ENCODE measurements around the gene UBL4A. TPM values are rescaled to one million over a fixed set of nuclear protein-coding genes. Genes with fewer than 3 reads are reported as not detected.

UBL4A gene
- total and polyA plus RNA-seq, 7 donors, result 38.3 to 118 (median 64.4) TPM

DNA sequence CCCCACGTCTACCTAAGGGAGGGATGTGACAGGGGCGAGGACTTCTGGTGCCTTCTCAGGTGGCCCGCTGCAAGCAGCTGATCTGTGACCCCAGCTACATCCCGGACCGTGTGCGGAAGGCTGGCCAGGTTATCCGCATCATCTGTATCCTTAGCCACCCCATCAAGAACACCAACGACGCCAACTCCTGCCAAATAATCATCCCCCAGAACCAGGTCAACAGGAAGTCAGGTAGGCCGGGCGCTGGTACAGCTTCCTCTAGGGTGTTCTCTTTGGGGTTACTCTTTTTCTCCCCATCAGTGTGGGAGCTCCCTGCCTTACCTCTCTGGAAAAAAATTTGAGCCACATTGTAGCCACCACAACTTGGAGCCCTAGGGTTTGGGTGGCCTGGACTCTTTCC is 44.9 kb downstream of the UBL4A start:
- intact Hi-C loops (cut with DNase I), result no loop called here
- 86 to 88% (median 88%) methylated on average over 9 to 11 of the region's 11 CpGs for WGBS, 3 donors
- Histone ChIP-seq H3K36me3 (ENCODE audit: insufficient read depth in 1 of 2, low read depth in 1 of 2) (peaks cover 2 to 32% of the 10 kb centered on the region in 2 donors), H3K4me1 (peaks cover 10% of the 10 kb centered on the region), H3K9me3 (no peaks in the 10 kb centered on the region), H3K4me3 (no peak overlapping the region), H3K27me3 (ENCODE audit: insufficient read depth in 3 of 3, low read length in 2 of 3) (no peaks in the 10 kb centered on the region), H3K27ac (no peak overlapping the region)
- no peak for ATAC-seq
- DNase-seq, result no peak
- TF ChIP-seq CTCF (IDR thresholded peaks at IDR 0.05), result no peak

GRCh38 chrX:154440623-154441357 is 45.6 kb downstream of the UBL4A start:
- intact Hi-C loops (cut with DNase I), result no loop called here

GRCh38 chrX:154439841-154440240 is 46.6 kb downstream of the UBL4A start:
- H3K27me3 ChIP-seq (ENCODE audit: insufficient read depth in 3 of 3, low read length in 2 of 3), result no peaks in the 10 kb centered on the region
- H3K36me3 ChIP-seq (ENCODE audit: insufficient read depth in 1 of 2, low read depth in 1 of 2), result peaks cover 2 to 25% of the 10 kb centered on the region in 2 donors
- intact Hi-C loops (cut with DNase I), result no loop called here
- H3K4me3 ChIP-seq, result no peak overlapping the region
- H3K9me3 ChIP-seq, result no peaks in the 10 kb centered on the region
- H3K4me1 ChIP-seq, result peaks cover 2% of the 10 kb centered on the region
- TF ChIP-seq CTCF (IDR thresholded peaks at IDR 0.05), result no peak
- 92 to 94% (median 92%) methylated on average over 12 to 18 of the region's 18 CpGs for WGBS, 3 donors
- no peak overlapping the region for H3K27ac ChIP-seq
- DNase-seq (no peak), ATAC-seq (no peak)

More at GRCh38 chrX:154440623-154441357, 45.6 kb downstream of the UBL4A start:
- no peak for TF ChIP-seq CTCF (IDR thresholded peaks at IDR 0.05)
- 83 to 86% (median 84%) methylated on average over 15 to 17 of the region's 17 CpGs for WGBS, 3 donors
- no peak overlapping the region for H3K27ac ChIP-seq
- H3K4me1 ChIP-seq, result peaks cover 10% of the 10 kb centered on the region
- no peak for DNase-seq
- peaks cover 2 to 25% of the 10 kb centered on the region in 2 donors for H3K36me3 ChIP-seq (ENCODE audit: insufficient read depth in 1 of 2, low read depth in 1 of 2)
- no peak for ATAC-seq
- H3K9me3 ChIP-seq, result no peaks in the 10 kb centered on the region
- no peak overlapping the region for H3K4me3 ChIP-seq
- no peaks in the 10 kb centered on the region for H3K27me3 ChIP-seq (ENCODE audit: insufficient read depth in 3 of 3, low read length in 2 of 3)

DNA sequence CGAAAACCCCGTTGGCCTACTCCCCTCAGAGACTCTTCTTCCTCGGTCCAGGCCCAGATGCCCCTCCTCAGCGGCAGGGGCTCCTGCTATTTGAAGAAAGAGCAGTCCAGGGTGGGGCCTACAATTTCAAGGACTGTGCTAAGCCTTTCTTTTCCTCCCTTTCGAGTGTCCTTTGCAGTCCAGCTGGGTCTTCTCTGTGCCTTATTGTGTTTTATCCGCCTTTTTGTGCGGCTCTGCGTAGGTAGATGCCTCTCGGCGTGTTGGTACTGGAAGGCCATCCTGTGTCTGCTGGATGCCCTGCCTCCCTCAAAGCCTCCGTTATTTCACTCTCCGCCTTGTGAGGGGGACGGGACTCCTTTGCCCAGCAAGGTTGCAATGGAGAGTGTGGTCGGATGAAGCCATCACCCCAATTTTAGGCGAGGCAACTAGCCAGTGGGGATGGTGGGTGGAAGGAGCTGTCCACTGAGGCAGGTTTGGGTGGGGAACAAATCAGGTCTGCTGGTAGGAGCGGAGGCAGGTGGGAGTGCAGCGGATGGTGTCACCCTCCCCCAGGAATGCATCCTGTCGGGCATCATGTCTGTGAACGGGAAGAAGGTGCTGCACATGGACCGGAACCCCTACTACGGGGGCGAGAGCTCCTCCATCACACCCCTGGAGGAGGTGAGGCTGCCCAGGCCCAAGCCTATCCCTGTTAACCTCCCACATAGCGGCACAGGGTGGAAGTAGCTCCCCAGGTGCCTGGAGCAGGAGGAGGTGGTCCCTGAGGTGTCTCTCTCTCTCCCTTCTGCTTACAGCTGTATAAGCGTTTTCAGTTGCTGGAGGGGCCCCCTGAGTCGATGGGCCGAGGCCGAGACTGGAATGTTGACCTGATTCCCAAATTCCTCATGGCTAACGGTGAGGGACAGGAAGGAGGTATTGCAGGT is 48.2 kb downstream of the UBL4A start:
- TF ChIP-seq CTCF (IDR thresholded peaks at IDR 0.05), result no peak
- Histone ChIP-seq H3K9me3 (no peaks in the 10 kb centered on the region), H3K4me3 (peak overlapping the region; percentile 79), H3K27ac (no peak overlapping the region), H3K27me3 (ENCODE audit: insufficient read depth in 3 of 3, low read length in 2 of 3) (no peaks in the 10 kb centered on the region), H3K36me3 (ENCODE audit: insufficient read depth in 1 of 2, low read depth in 1 of 2) (peaks cover 2 to 32% of the 10 kb centered on the region in 2 donors), H3K4me1 (no peaks in the 10 kb centered on the region)
- no peak for DNase-seq
- no peak for ATAC-seq
- WGBS, 3 donors, result 32 to 55% (median 33%) methylated on average over 20 to 28 of the region's 28 CpGs
- intact Hi-C loops (cut with DNase I), result no loop called here

All from psoas muscle (tissue), 8 donors.